ENCODE results near the gene CDH22.

CDH22 gene

DNA sequence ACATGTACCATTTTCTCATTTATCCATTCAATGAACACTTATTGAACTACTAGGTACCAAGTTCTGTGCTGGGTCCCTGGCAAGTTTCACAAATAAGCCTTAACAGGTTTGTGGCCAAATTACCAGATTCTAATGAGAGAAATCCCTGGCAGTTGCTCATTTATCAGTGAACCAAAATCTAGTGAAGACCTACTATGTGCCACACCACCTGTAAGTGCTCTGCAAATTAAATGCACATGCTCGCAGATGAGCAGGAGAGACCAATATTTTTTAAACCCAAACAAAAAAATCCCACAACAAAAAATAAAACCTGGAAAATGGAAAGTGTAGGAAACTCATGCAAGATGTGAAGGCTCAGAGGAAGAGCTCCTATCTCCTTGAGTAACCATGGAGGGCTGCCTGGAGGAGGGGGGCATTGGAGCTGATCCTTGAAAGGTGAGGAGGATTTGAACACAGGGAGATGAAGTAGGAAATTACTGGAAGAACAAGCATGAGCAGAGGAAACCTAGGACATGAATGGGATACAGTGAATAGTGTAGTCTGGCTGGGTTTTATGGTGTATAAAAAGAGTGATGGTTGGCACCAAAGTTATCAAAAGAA lies 48.9 kb downstream of the CDH22 start:
- DNase-seq: no peak
- TF ChIP-seq, protein P1, sequence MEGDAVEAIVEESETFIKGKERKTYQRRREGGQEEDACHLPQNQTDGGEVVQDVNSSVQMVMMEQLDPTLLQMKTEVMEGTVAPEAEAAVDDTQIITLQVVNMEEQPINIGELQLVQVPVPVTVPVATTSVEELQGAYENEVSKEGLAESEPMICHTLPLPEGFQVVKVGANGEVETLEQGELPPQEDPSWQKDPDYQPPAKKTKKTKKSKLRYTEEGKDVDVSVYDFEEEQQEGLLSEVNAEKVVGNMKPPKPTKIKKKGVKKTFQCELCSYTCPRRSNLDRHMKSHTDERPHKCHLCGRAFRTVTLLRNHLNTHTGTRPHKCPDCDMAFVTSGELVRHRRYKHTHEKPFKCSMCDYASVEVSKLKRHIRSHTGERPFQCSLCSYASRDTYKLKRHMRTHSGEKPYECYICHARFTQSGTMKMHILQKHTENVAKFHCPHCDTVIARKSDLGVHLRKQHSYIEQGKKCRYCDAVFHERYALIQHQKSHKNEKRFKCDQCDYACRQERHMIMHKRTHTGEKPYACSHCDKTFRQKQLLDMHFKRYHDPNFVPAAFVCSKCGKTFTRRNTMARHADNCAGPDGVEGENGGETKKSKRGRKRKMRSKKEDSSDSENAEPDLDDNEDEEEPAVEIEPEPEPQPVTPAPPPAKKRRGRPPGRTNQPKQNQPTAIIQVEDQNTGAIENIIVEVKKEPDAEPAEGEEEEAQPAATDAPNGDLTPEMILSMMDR (IDR thresholded peaks at IDR 0.05; ENCODE audit: low read depth, low read length): no peak
- Histone ChIP-seq H3K36me3 (no peaks in the 10 kb centered on the region), H3K9me3 (ENCODE audit: severe bottlenecking) (no peaks in the 10 kb centered on the region), H3K4me3 (ENCODE audit: low read depth, low read length) (no peak overlapping the region), H3K27me3 (ENCODE audit: insufficient read depth, low read depth, severe bottlenecking) (no peaks in the 10 kb centered on the region), H3K27ac (no peak overlapping the region)

- H3K27me3 ChIP-seq (ENCODE audit: insufficient read depth, low read depth, severe bottlenecking): no peaks in the 10 kb centered on the region
- no peaks in the 10 kb centered on the region for H3K9me3 ChIP-seq (ENCODE audit: severe bottlenecking)
- DNase-seq: no peak
- H3K36me3 ChIP-seq: no peaks in the 10 kb centered on the region
- no peak overlapping the region for H3K4me3 ChIP-seq (ENCODE audit: low read depth, low read length)
- TF ChIP-seq, protein P1 (IDR thresholded peaks at IDR 0.05; ENCODE audit: low read depth, low read length): no peak
- no peak overlapping the region for H3K27ac ChIP-seq
Measured at GRCh38 chr20:46257887-46258286, 50.4 kb downstream of the CDH22 start.

DNA sequence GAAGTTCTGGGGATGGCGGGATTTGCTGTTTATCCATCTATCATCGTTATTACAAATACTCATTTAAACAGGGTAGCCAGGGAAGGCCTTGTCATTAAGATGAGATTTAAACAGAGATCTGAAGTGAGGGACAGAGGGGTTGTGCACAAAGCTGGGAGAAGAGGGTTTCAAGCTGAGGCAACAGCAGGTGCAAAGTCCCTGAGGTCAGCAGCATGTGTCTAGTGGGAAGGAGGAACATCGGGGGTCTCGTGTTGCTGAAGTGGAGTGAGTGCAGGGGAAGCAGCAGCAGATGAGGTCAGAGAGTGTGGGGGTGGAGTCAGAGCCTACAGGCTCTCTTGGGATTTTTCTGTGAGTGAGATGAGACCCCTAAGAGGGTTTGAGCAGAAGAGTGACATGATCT lies 52.0 kb downstream of the CDH22 start:
- H3K4me3 ChIP-seq (ENCODE audit: low read depth, low read length): no peak overlapping the region
- DNase-seq: no peak
- no peaks in the 10 kb centered on the region for H3K9me3 ChIP-seq (ENCODE audit: severe bottlenecking)
- TF ChIP-seq, protein P1 (IDR thresholded peaks at IDR 0.05; ENCODE audit: low read depth, low read length): no peak
- H3K36me3 ChIP-seq: no peaks in the 10 kb centered on the region
- no peaks in the 10 kb centered on the region for H3K27me3 ChIP-seq (ENCODE audit: insufficient read depth, low read depth, severe bottlenecking)
- H3K27ac ChIP-seq: no peak overlapping the region

GRCh38 chr20:46255440-46256104 lies 52.7 kb downstream of the CDH22 start:
- Histone ChIP-seq H3K4me3 (ENCODE audit: low read depth, low read length) (no peak overlapping the region), H3K27ac (no peak overlapping the region), H3K36me3 (no peaks in the 10 kb centered on the region), H3K27me3 (ENCODE audit: insufficient read depth, low read depth, severe bottlenecking) (no peaks in the 10 kb centered on the region), H3K9me3 (ENCODE audit: severe bottlenecking) (no peaks in the 10 kb centered on the region)
- TF ChIP-seq, protein P1 (IDR thresholded peaks at IDR 0.05; ENCODE audit: low read depth, low read length): no peak
- peak; percentile 68 for DNase-seq

- DNase-seq: peak; percentile 77
- TF ChIP-seq, protein P1 (IDR thresholded peaks at IDR 0.05; ENCODE audit: low read depth, low read length): peak; percentile 77
- Histone ChIP-seq H3K36me3 (no peaks in the 10 kb centered on the region; the same call in 1 of the 2 replicates), H3K9me3 (ENCODE audit: severe bottlenecking) (no peaks in the 10 kb centered on the region), H3K27ac (no peak overlapping the region), H3K4me3 (ENCODE audit: low read depth, low read length) (no peak overlapping the region), H3K27me3 (ENCODE audit: insufficient read depth, low read depth, severe bottlenecking) (no peaks in the 10 kb centered on the region)
Measured at GRCh38 chr20:46253391-46253790, 54.9 kb downstream of the CDH22 start.

All from WERI-Rb-1 (cell line).